GM19351 (cell line): Measurements from ENCODE around the gene OR12D2.
"Not testable (repeated sequence)": the region's sequence is repeated elsewhere in the genome, so short reads cannot be mapped to it uniquely, and the experiment has no call there.

Experiments
- ATAC-seq: cut with Tn5 transposase; IDR thresholded peaks from one replicate; pipeline ENCODE4 v1.9.1; 2021; ENCODE audit warnings: mild to moderate bottlenecking, moderate library complexity; ENCODE audit not compliant: unreplicated experiment

OR12D2 gene

GRCh38 chr6:29395331-29395730, at the start of gene OR12D2:
OR12D2 (plus strand) TSS chr6:29395631; CDS start chr6:29396700, 1,069 bp downstream.
- no peak for ATAC-seq

- not testable (repeated sequence) for ATAC-seq
These were observed 46.1 kb upstream of the OR12D2 start for GRCh38 chr6:29349348-29349747.

- ATAC-seq: no peak
These were observed 40.5 kb upstream of the OR12D2 start for GRCh38 chr6:29354980-29355379.

- ATAC-seq: no peak
These were observed 39.8 kb upstream of the OR12D2 start for GRCh38 chr6:29355603-29356002.

- no peak for ATAC-seq
These were observed 26.7 kb upstream of the OR12D2 start, which contains the start of gene OR5V1 for GRCh38 chr6:29368765-29369164. OR5V1 (minus strand) TSS chr6:29368865; CDS start chr6:29356195, 12,670 bp downstream.

GRCh38 chr6:29375191-29375590, 20.2 kb upstream of the OR12D2 start, which contains the start of gene OR12D3:
OR12D3 (minus strand) TSS chr6:29375291; CDS start chr6:29375287, 4 bp downstream.
- ATAC-seq: no peak

- no peak for ATAC-seq
These were observed 19.4 kb upstream of the OR12D2 start for GRCh38 chr6:29376003-29376402.

GRCh38 chr6:29388533-29388932, 6.9 kb upstream of the OR12D2 start:
- ATAC-seq: no peak

GRCh38 chr6:29399525-29399924, 4.1 kb downstream of the OR12D2 start:
- ATAC-seq: no peak

- ATAC-seq: no peak
These were observed 8.4 kb downstream of the OR12D2 start for GRCh38 chr6:29403801-29404200.

- no peak for ATAC-seq
These were observed 19.2 kb downstream of the OR12D2 start, which contains the start of gene OR12D1 for GRCh38 chr6:29414588-29414987. OR12D1 (plus strand) TSS chr6:29414928.

- no peak for ATAC-seq
These were observed 24.1 kb downstream of the OR12D2 start for GRCh38 chr6:29419516-29419915.

GRCh38 chr6:29424168-29424567, 28.7 kb downstream of the OR12D2 start:
- ATAC-seq: no peak

GRCh38 chr6:29424575-29424974, 29.1 kb downstream of the OR12D2 start:
- no peak for ATAC-seq

- ATAC-seq: no peak
These were observed 29.6 kb downstream of the OR12D2 start for GRCh38 chr6:29425075-29425474.

- ATAC-seq: no peak
These were observed 31.2 kb downstream of the OR12D2 start for GRCh38 chr6:29426654-29427053.

GRCh38 chr6:29436730-29437129, 41.3 kb downstream of the OR12D2 start:
- not testable (repeated sequence) for ATAC-seq

GRCh38 chr6:29439006-29439405, 43.6 kb downstream of the OR12D2 start, which contains the start of gene OR10C1:
OR10C1 (plus strand) TSS chr6:29439306; CDS start chr6:29440016, 710 bp downstream.
- ATAC-seq: no peak

- no peak for ATAC-seq
These were observed 47.3 kb downstream of the OR12D2 start for GRCh38 chr6:29442719-29443118.

- ATAC-seq: not testable (repeated sequence)
These were observed 48.6 kb downstream of the OR12D2 start for GRCh38 chr6:29444031-29444430.
